ENCODE data around the gene NEK7. TPM values are rescaled to one million over a fixed set of nuclear protein-coding genes. Genes with fewer than 3 reads are reported as not detected.
A peak's percentile ranks its signal among the peaks of the same experiment; 100 is the strongest.

Gene NEK7
- total RNA-seq, 1 experiment from 2014 or later, result 25.2 TPM

- Histone ChIP-seq H3K4me3 (ENCODE audit: low read length) (no peak overlapping the region), H4K20me1 (ENCODE audit: low read length) (no peaks in the 10 kb centered on the region), H3K27me3 (ENCODE audit: low read length) (no peaks in the 10 kb centered on the region), H3K4me1 (ENCODE audit: insufficient read depth, low read length) (peaks cover 22% of the 10 kb centered on the region), H3K9ac (ENCODE audit: low read length) (no peak overlapping the region), H3K27ac (ENCODE audit: low read length) (peak overlapping the region; percentile 29), H3K9me2 (replicated peaks; ENCODE audit: low read length) (no peaks in the 10 kb centered on the region), H3K79me2 (ENCODE audit: low read length) (0 out of 2 replicates have a peak, but pooled peaks cover 5% of the 10 kb centered on the region), H3F3A (ENCODE audit: low read length, unreplicated experiment) (no peaks in the 10 kb centered on the region), H3K9me3 (ENCODE audit: low read length) (no peaks in the 10 kb centered on the region), H3K36me3 (ENCODE audit: low read depth, low read length) (no peaks in the 10 kb centered on the region), H2AFZ (ENCODE audit: low read length) (no peak overlapping the region), H3K4me2 (ENCODE audit: low read length) (peak overlapping the region; percentile 37; the same call in 1 of the 2 replicates)
- ChIA-PET CTCF (no interaction called here), POLR2A (ENCODE audit: unreplicated experiment) (interaction anchor here (0.6 kb wide), 1 partner anchor 461 kb away, joined by 5 read pairs; no protein-coding TSS in a partner anchor)
- intact Hi-C loops (cut with micrococcal nuclease), result loop anchor here (10.0 kb wide), 1 partner anchor 197 kb away; no protein-coding TSS in a partner anchor
- ATAC-seq (peak; percentile 68), DNase-seq (peak; percentile 39)
- TF ChIP-seq EZH2phosphoT487 (IDR thresholded peaks at IDR 0.05; ENCODE audit: borderline replicate concordance, low read length) (no peak), CTCF (conservative IDR thresholded peaks at IDR 0.05; ENCODE audit: low read depth, low read length) (no peak), EZH2 (IDR thresholded peaks at IDR 0.05; ENCODE audit: low read length, unreplicated experiment) (no peak)
- no TSS peak for BruUV-seq (replicated peaks)
These were observed 111.1 kb downstream of the NEK7 start for GRCh38 chr1:198267921-198268320.

- no peaks in the 10 kb centered on the region for H3K9me2 ChIP-seq (replicated peaks; ENCODE audit: low read length)
- H3K4me1 ChIP-seq (ENCODE audit: insufficient read depth, low read length), result peaks cover 26% of the 10 kb centered on the region
- 0 out of 2 replicates have a peak, but pooled peaks cover 5% of the 10 kb centered on the region for H3K79me2 ChIP-seq (ENCODE audit: low read length)
- H3K27ac ChIP-seq (ENCODE audit: low read length), result peak overlapping the region; percentile 45
- TF ChIP-seq EZH2phosphoT487 (IDR thresholded peaks at IDR 0.05; ENCODE audit: borderline replicate concordance, low read length) (no peak), CTCF (conservative IDR thresholded peaks at IDR 0.05; ENCODE audit: low read depth, low read length) (no peak), EZH2 (IDR thresholded peaks at IDR 0.05; ENCODE audit: low read length, unreplicated experiment) (no peak)
- peak; percentile 25 for DNase-seq
- no peaks in the 10 kb centered on the region for H3K27me3 ChIP-seq (ENCODE audit: low read length)
- no peaks in the 10 kb centered on the region for H3K9me3 ChIP-seq (ENCODE audit: low read length)
- no peaks in the 10 kb centered on the region for H3F3A ChIP-seq (ENCODE audit: low read length, unreplicated experiment)
- H3K9ac ChIP-seq (ENCODE audit: low read length), result no peak overlapping the region
- H2AFZ ChIP-seq (ENCODE audit: low read length), result no peak overlapping the region
- intact Hi-C loops (cut with micrococcal nuclease), result loop anchor here (10.0 kb wide), 1 partner anchor 196 kb away; no protein-coding TSS in a partner anchor
- H3K4me3 ChIP-seq (ENCODE audit: low read length), result no peak overlapping the region
- no peaks in the 10 kb centered on the region for H4K20me1 ChIP-seq (ENCODE audit: low read length)
- no TSS peak for BruUV-seq (replicated peaks)
- H3K36me3 ChIP-seq (ENCODE audit: low read depth, low read length), result no peaks in the 10 kb centered on the region
- ChIA-PET POLR2A (ENCODE audit: unreplicated experiment) (interaction anchor here (0.6 kb wide), 1 partner anchor 35 kb away, joined by 3 read pairs; no protein-coding TSS in a partner anchor), CTCF (no interaction called here)
- H3K4me2 ChIP-seq (ENCODE audit: low read length), result peak overlapping the region; percentile 7; the same call in 1 of the 2 replicates
- peak; percentile 68 for ATAC-seq
These were observed 112.2 kb downstream of the NEK7 start for GRCh38 chr1:198268784-198269645.

Measured in PC-3 (cell line).